WTC11 (cell line): ENCODE data around the gene STX3. TPM values are rescaled to one million over a fixed set of nuclear protein-coding genes. Genes with fewer than 3 reads are reported as not detected.

Experiments
- ATAC-seq: fragments of 200-7000 bp; cut with Tn5 transposase; 2 replicates; pipeline ENCODE4 v1.10.0; 2021; ENCODE audit warnings: mild to moderate bottlenecking, moderate library complexity
- CTCF ChIA-PET: fragments of 300-600 bp; sonication (Branson Sonifier 250); formaldehyde crosslinking; loops from one replicate; lab custom pipeline; 2021; ENCODE audit warnings: antibody characterized with exemption; lab: Charles Lee
- POLR2A ChIA-PET: fragments of 350-600 bp; sonication (Branson Sonifier 250); formaldehyde crosslinking; loops from one replicate; lab custom pipeline; 2021; ENCODE audit warnings: antibody characterized with exemption; lab: Charles Lee
- DNase-seq: peaks from one replicate; pipeline ENCODE4 v3.0.0; 2021; ENCODE audit warnings: low spot score
- H3K27ac Mint-ChIP-seq: 2 replicates; pipeline ENCODE4 v1.8.0; 2021; ENCODE audit warnings: mixed read lengths
- H3K27me3 Mint-ChIP-seq: 2 replicates; pipeline ENCODE4 v1.8.0; 2021; ENCODE audit warnings: low read depth, mild to moderate bottlenecking, moderate library complexity, mixed read lengths
- H3K36me3 Mint-ChIP-seq: 2 replicates; pipeline ENCODE4 v1.8.0; 2021; ENCODE audit warnings: mixed read lengths
- H3K4me1 Mint-ChIP-seq: 2 replicates; pipeline ENCODE4 v1.8.0; 2022; ENCODE audit warnings: mixed read lengths
- H3K4me3 Mint-ChIP-seq: 2 replicates; pipeline ENCODE4 v1.8.0; 2021; ENCODE audit warnings: mild to moderate bottlenecking, moderate library complexity, mixed read lengths
- H3K9me3 Mint-ChIP-seq: 2 replicates; pipeline ENCODE4 v1.8.0; 2021; ENCODE audit warnings: mixed read lengths
- AR ChIP-seq: fragments of 250-450 bp; sonication (Bioruptor Pico); IDR thresholded peaks from 2 replicates; pipeline ENCODE4 v1.9.0; 2021; ENCODE audit warnings: mild to moderate bottlenecking
- ATF1 ChIP-seq: sonication (generic); formaldehyde crosslinking; IDR thresholded peaks from 2 replicates; pipeline ENCODE4 v1.8.1; 2023; ENCODE audit warnings: mild to moderate bottlenecking, moderate library complexity, missing genetic modification reagents
- ATF2 ChIP-seq: sonication (generic); formaldehyde crosslinking; IDR thresholded peaks from 2 replicates; pipeline ENCODE4 v1.8.1; 2022; ENCODE audit warnings: low read depth, missing genetic modification reagents, borderline replicate concordance
- CREB1 ChIP-seq: sonication (generic); formaldehyde crosslinking; IDR thresholded peaks from 2 replicates; pipeline ENCODE4 v1.8.0; 2023; ENCODE audit warnings: mild to moderate bottlenecking, missing genetic modification reagents
- E2F5 ChIP-seq: sonication (generic); formaldehyde crosslinking; IDR thresholded peaks from 2 replicates; pipeline ENCODE4 v1.8.1; 2022; ENCODE audit warnings: mild to moderate bottlenecking, moderate library complexity, missing genetic modification reagents
- HMGA2 ChIP-seq: fragments of 250-450 bp; sonication (Bioruptor Pico); IDR thresholded peaks from 2 replicates; pipeline ENCODE4 v1.4.0; 2021; ENCODE audit warnings: mild to moderate bottlenecking, moderate library complexity
- JAZF1 ChIP-seq: fragments of 250-450 bp; sonication (Bioruptor Pico); IDR thresholded peaks from 2 replicates; pipeline ENCODE4 v1.9.0; 2021; ENCODE audit warnings: moderate library complexity, mild to moderate bottlenecking, inconsistent platforms
- NR2C2 ChIP-seq: sonication (generic); formaldehyde crosslinking; IDR thresholded peaks from 2 replicates; pipeline ENCODE4 v1.8.0; 2022; ENCODE audit warnings: mild to moderate bottlenecking, missing genetic modification reagents
- NR3C1 ChIP-seq: sonication (generic); formaldehyde crosslinking; conservative IDR thresholded peaks from 2 replicates; pipeline ENCODE4 v1.8.1; 2023; ENCODE audit warnings: low read depth, mild to moderate bottlenecking, missing genetic modification reagents
- PRDM15 ChIP-seq: sonication (generic); formaldehyde crosslinking; IDR thresholded peaks from 2 replicates; pipeline ENCODE4 v1.8.0; 2022; ENCODE audit warnings: missing genetic modification reagents
- RELA ChIP-seq: sonication (generic); formaldehyde crosslinking; IDR thresholded peaks from 2 replicates; pipeline ENCODE4 v1.8.1; 2022; ENCODE audit warnings: missing genetic modification reagents, mild to moderate bottlenecking, borderline replicate concordance
- RORB ChIP-seq: fragments of 250-450 bp; sonication (Bioruptor Pico); IDR thresholded peaks from 2 replicates; pipeline ENCODE4 v1.9.0; 2021; ENCODE audit warnings: mild to moderate bottlenecking
- SMAD3 ChIP-seq: sonication (generic); formaldehyde crosslinking; IDR thresholded peaks from 2 replicates; pipeline ENCODE4 v1.8.0; 2022; ENCODE audit warnings: missing genetic modification reagents, mild to moderate bottlenecking, borderline replicate concordance
- TEAD1 ChIP-seq: sonication (generic); formaldehyde crosslinking; IDR thresholded peaks from 2 replicates; pipeline ENCODE4 v1.8.0; 2022; ENCODE audit warnings: mild to moderate bottlenecking, missing genetic modification reagents
- ZNF396 ChIP-seq: fragments of 250-450 bp; sonication (Bioruptor Pico); IDR thresholded peaks from 2 replicates; pipeline ENCODE4 v1.8.0; 2021; ENCODE audit warnings: mild to moderate bottlenecking, moderate library complexity, borderline replicate concordance
- ZNF671 ChIP-seq: fragments of 250-450 bp; sonication (Bioruptor Pico); IDR thresholded peaks from 2 replicates; pipeline ENCODE4 v1.8.0; 2021; ENCODE audit warnings: mild to moderate bottlenecking
- total RNA-seq: library from RNA; stranded (reverse); gene quantifications from 3 replicates; pipeline ENCODE4 v1.2.3, GENCODE V29; 2021

STX3 gene
- total RNA-seq, 1 experiment from 2014 or later: 52.7 TPM

GRCh38 chr11:59766542-59767224, 11.5 kb downstream of the STX3 start:
- no peaks in the 10 kb centered on the region for H3K27me3 Mint-ChIP-seq
- DNase-seq: no peak

GRCh38 chr11:59767225-59767611, 12.0 kb downstream of the STX3 start:
- TF ChIP-seq PRDM15 (CRISPR knock-in tag): no peak
- TF ChIP-seq HMGA2 (CRISPR knock-in tag): no peak
- no peak for TF ChIP-seq E2F5 (CRISPR knock-in tag)
- TF ChIP-seq AR (CRISPR knock-in tag): no peak
- no peak for TF ChIP-seq SMAD3 (CRISPR knock-in tag)
- no peak for TF ChIP-seq NR2C2 (CRISPR knock-in tag)
- TF ChIP-seq ZNF671 (CRISPR knock-in tag): no peak
- TF ChIP-seq RELA (CRISPR knock-in tag): no peak
- TF ChIP-seq TEAD1: no peak
- TF ChIP-seq ZNF396 (CRISPR knock-in tag): no peak
- no peak for TF ChIP-seq NR3C1 (CRISPR knock-in tag)
- no peak for TF ChIP-seq RORB
- no peak for TF ChIP-seq ATF1
- no peak for TF ChIP-seq JAZF1 (CRISPR knock-in tag)
- peaks cover 6% of the 10 kb centered on the region for H3K36me3 Mint-ChIP-seq
- no peak overlapping the region for H3K4me3 Mint-ChIP-seq
- peaks cover 15% of the 10 kb centered on the region for H3K4me1 Mint-ChIP-seq
- ChIA-PET POLR2A (no interaction called here), CTCF (interaction anchor here (1.1 to 5.2 kb wide), 3 partner anchors 12 to 98 kb away, joined by 3 to 32 read pairs (median 3); partner anchors contain the start of gene STX3)
- ATAC-seq (no peak), DNase-seq (no peak)
- H3K9me3 Mint-ChIP-seq: no peaks in the 10 kb centered on the region
- no peaks in the 10 kb centered on the region for H3K27me3 Mint-ChIP-seq
- no peak overlapping the region; the same call in 1 of the 2 replicates for H3K27ac Mint-ChIP-seq

More at GRCh38 chr11:59766542-59767224, 11.5 kb downstream of the STX3 start:
- Mint-ChIP-seq H3K4me1 (peaks cover 14% of the 10 kb centered on the region), H3K27ac (peak overlapping the region; percentile 61; the same call in 1 of the 2 replicates), H3K9me3 (no peaks in the 10 kb centered on the region), H3K36me3 (peaks cover 8% of the 10 kb centered on the region), H3K4me3 (no peak overlapping the region)
- ChIA-PET CTCF (interaction anchor here (1.1 to 5.2 kb wide), 3 partner anchors 12 to 97 kb away, joined by 3 to 32 read pairs (median 3); partner anchors contain the start of gene STX3), POLR2A (no interaction called here)
- no peak for ATAC-seq
- TF ChIP-seq ATF2 (CRISPR knock-in tag): no peak
- no peak for TF ChIP-seq CREB1 (CRISPR knock-in tag)
